Measurements from ENCODE around the gene DLX3. TPM values are rescaled to one million over a fixed set of nuclear protein-coding genes. Genes with fewer than 3 reads are reported as not detected.

DLX3 gene
- total RNA-seq, 1 donor from 2014 or later: 0.69 TPM

DNA sequence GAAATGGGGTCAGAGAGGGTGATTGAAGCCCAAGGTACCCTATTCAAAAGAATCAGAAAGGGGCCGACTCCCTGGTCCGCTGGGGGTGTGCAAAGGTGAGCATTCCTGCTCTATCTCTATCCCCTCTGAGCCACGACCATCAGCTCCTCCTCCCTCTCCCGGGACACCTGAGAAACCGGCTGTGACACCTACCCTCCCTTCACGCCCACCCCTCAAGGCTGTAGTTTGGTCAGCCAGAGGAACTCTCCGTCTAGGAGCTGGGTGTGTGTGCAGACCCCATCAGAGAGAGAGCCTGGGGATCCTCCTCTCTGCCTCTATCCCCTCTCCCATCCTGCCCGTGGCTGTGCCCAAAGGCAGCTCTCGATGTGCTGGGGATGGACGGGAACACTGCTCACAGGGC lies 53.6 kb downstream of the DLX3 start:
- DNase-seq (no peak), ATAC-seq (no peak)
- intact Hi-C loops (cut with DNase I): no loop called here
- peaks cover 20% of the 10 kb centered on the region for H3K27me3 ChIP-seq
- H3K27ac ChIP-seq: no peak overlapping the region
- H3K4me3 ChIP-seq: no peak overlapping the region
- H3K36me3 ChIP-seq: no peaks in the 10 kb centered on the region
- no peaks in the 10 kb centered on the region for H3K4me1 ChIP-seq
- H3K9me3 ChIP-seq: no peaks in the 10 kb centered on the region
- TF ChIP-seq, protein P1, sequence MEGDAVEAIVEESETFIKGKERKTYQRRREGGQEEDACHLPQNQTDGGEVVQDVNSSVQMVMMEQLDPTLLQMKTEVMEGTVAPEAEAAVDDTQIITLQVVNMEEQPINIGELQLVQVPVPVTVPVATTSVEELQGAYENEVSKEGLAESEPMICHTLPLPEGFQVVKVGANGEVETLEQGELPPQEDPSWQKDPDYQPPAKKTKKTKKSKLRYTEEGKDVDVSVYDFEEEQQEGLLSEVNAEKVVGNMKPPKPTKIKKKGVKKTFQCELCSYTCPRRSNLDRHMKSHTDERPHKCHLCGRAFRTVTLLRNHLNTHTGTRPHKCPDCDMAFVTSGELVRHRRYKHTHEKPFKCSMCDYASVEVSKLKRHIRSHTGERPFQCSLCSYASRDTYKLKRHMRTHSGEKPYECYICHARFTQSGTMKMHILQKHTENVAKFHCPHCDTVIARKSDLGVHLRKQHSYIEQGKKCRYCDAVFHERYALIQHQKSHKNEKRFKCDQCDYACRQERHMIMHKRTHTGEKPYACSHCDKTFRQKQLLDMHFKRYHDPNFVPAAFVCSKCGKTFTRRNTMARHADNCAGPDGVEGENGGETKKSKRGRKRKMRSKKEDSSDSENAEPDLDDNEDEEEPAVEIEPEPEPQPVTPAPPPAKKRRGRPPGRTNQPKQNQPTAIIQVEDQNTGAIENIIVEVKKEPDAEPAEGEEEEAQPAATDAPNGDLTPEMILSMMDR (IDR thresholded peaks at IDR 0.05): no peak

Other genes starting within 250 kb of the DLX3 start
- 11.8 TPM for gene FAM117A, start 231.1 kb downstream of the DLX3 start, total RNA-seq
- gene KAT7, start 206.5 kb downstream of the DLX3 start, total RNA-seq: 61.4 TPM
- not detected for gene TAC4, start 147.2 kb downstream of the DLX3 start, total RNA-seq
- 2.1 TPM for gene DLX4, start 26.0 kb downstream of the DLX3 start, total RNA-seq
- gene ITGA3, start 60.9 kb upstream of the DLX3 start, total RNA-seq: 212 TPM
- 30.2 TPM for gene PDK2, start 100.1 kb upstream of the DLX3 start, total RNA-seq
- gene SAMD14, start 134.9 kb upstream of the DLX3 start, total RNA-seq: 21.5 TPM
- gene PPP1R9B, start 155.5 kb upstream of the DLX3 start, total RNA-seq: 103 TPM
- 27.8 TPM for gene SGCA, start 170.8 kb upstream of the DLX3 start, total RNA-seq
- 154 TPM for gene COL1A1, start 206.4 kb upstream of the DLX3 start, total RNA-seq

Data from upper lobe of right lung (tissue), 1 donor.